SU-DHL-6 (cell line): ENCODE measurements around the gene NKPD1.

Experiments used
- H2AFZ ChIP-seq: fragments of 200-600 bp; sonication (generic); 2 replicates; pipeline ENCODE4 v1.6.1; 2014; ENCODE audit warnings: low read depth, mild to moderate bottlenecking, moderate library complexity, mixed read lengths, antibody characterized with exemption, low read length; ENCODE audit not compliant: severe bottlenecking
- H3F3A ChIP-seq: fragments of 200-600 bp; shearing (Covaris generic); 2 replicates; pipeline ENCODE4 v1.6.0; 2016; ENCODE audit warnings: antibody characterized with exemption, mild to moderate bottlenecking; ENCODE audit not compliant: insufficient read depth
- H3K27ac ChIP-seq: fragments of 200-600 bp; sonication (generic); 2 replicates; pipeline ENCODE4 v1.5.1; 2016; ENCODE audit warnings: low read depth, mild to moderate bottlenecking, low read length, moderate library complexity, mixed read lengths
- H3K27me3 ChIP-seq: fragments of 200-600 bp; sonication (generic), shearing (Covaris generic); 2 replicates; pipeline ENCODE4 v1.6.0; 2014; ENCODE audit warnings: mild to moderate bottlenecking, low read length
- H3K36me3 ChIP-seq: fragments of 200-600 bp; sonication (generic); 2 replicates; pipeline ENCODE4 v1.6.1; 2014; ENCODE audit warnings: mild to moderate bottlenecking, low read length, mixed read lengths
- H3K4me2 ChIP-seq: fragments of 300-600, 200-600 bp; shearing (Covaris generic), sonication (generic); 2 replicates; pipeline ENCODE4 v1.6.0; 2014; ENCODE audit warnings: low read length, low read depth, mild to moderate bottlenecking; ENCODE audit not compliant: poor library complexity, severe bottlenecking
- H3K4me3 ChIP-seq: fragments of 200-600 bp; sonication (generic); 2 replicates; pipeline ENCODE4 v1.5.1; 2014; ENCODE audit warnings: antibody characterized with exemption, low read length, mild to moderate bottlenecking, mixed read lengths; ENCODE audit not compliant: insufficient read depth, poor library complexity, severe bottlenecking
- H3K79me2 ChIP-seq: fragments of 200-600 bp; sonication (generic); 2 replicates; pipeline ENCODE4 v1.6.1; 2014; ENCODE audit warnings: mild to moderate bottlenecking, low read length, moderate library complexity; ENCODE audit not compliant: insufficient read depth
- H3K9ac ChIP-seq: fragments of 200-600 bp; sonication (generic); 2 replicates; pipeline ENCODE4 v1.7.0; 2014; ENCODE audit warnings: mild to moderate bottlenecking, low read length
- H3K9me2 ChIP-seq: fragments of 200-600 bp; sonication (generic); replicated peaks from 2 replicates; pipeline ENCODE4 v1.6.1; 2014; ENCODE audit warnings: low read length; ENCODE audit not compliant: insufficient read depth
- H3K9me3 ChIP-seq: fragments of 200-600 bp; sonication (generic); 2 replicates; pipeline ENCODE4 v1.6.1; 2014; ENCODE audit warnings: low read length, mixed read lengths; ENCODE audit not compliant: insufficient read depth
- H4K20me1 ChIP-seq: fragments of 200-600 bp; sonication (generic); 2 replicates; pipeline ENCODE4 v1.6.1; 2014; ENCODE audit warnings: low read depth, mild to moderate bottlenecking, antibody characterized with exemption, low read length, moderate library complexity, mixed read lengths
- EZH2phosphoT487 ChIP-seq: fragments of 200-600 bp; sonication (generic), shearing (Covaris generic); conservative IDR thresholded peaks from 2 replicates; pipeline ENCODE4 v1.6.1; 2018; ENCODE audit warnings: mild to moderate bottlenecking, antibody characterized with exemption, low read length, moderate library complexity, mixed read lengths
- TF ChIP-seq, protein P1 (sequence below): fragments of 200-600 bp; sonication (generic); IDR thresholded peaks from one replicate; pipeline ENCODE4 v1.5.1; 2017; ENCODE audit warnings: antibody characterized with exemption, mild to moderate bottlenecking, low read length, moderate library complexity; ENCODE audit not compliant: insufficient read depth, poor library complexity, severe bottlenecking

The NKPD1 gene

GRCh38 chr19:45172173-45172572 is 11.4 kb upstream of the NKPD1 start:
- H3K27ac ChIP-seq: no peak overlapping the region

GRCh38 chr19:45171211-45171623 is 10.4 kb upstream of the NKPD1 start:
- TF ChIP-seq, protein P1, sequence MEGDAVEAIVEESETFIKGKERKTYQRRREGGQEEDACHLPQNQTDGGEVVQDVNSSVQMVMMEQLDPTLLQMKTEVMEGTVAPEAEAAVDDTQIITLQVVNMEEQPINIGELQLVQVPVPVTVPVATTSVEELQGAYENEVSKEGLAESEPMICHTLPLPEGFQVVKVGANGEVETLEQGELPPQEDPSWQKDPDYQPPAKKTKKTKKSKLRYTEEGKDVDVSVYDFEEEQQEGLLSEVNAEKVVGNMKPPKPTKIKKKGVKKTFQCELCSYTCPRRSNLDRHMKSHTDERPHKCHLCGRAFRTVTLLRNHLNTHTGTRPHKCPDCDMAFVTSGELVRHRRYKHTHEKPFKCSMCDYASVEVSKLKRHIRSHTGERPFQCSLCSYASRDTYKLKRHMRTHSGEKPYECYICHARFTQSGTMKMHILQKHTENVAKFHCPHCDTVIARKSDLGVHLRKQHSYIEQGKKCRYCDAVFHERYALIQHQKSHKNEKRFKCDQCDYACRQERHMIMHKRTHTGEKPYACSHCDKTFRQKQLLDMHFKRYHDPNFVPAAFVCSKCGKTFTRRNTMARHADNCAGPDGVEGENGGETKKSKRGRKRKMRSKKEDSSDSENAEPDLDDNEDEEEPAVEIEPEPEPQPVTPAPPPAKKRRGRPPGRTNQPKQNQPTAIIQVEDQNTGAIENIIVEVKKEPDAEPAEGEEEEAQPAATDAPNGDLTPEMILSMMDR: no peak
- no peak for TF ChIP-seq EZH2phosphoT487
- H3K9me2 ChIP-seq: no peaks in the 10 kb centered on the region
- no peak overlapping the region for H3K27ac ChIP-seq
- no peaks in the 10 kb centered on the region for H3K27me3 ChIP-seq
- no peaks in the 10 kb centered on the region for H3K79me2 ChIP-seq
- H3K9ac ChIP-seq: no peak overlapping the region
- H3K4me3 ChIP-seq: no peak overlapping the region
- no peaks in the 10 kb centered on the region for H3F3A ChIP-seq
- H2AFZ ChIP-seq: no peak overlapping the region
- H3K4me2 ChIP-seq: no peak overlapping the region
- no peaks in the 10 kb centered on the region for H4K20me1 ChIP-seq
- no peaks in the 10 kb centered on the region for H3K9me3 ChIP-seq
- H3K36me3 ChIP-seq: no peaks in the 10 kb centered on the region

More at GRCh38 chr19:45172173-45172572, 11.4 kb upstream of the NKPD1 start:
- Histone ChIP-seq H3K36me3 (no peaks in the 10 kb centered on the region), H3K4me2 (no peak overlapping the region), H3K27me3 (no peaks in the 10 kb centered on the region), H4K20me1 (no peaks in the 10 kb centered on the region), H3K9ac (no peak overlapping the region), H3F3A (no peaks in the 10 kb centered on the region), H3K9me3 (no peaks in the 10 kb centered on the region), H3K4me3 (no peak overlapping the region), H3K9me2 (no peaks in the 10 kb centered on the region), H2AFZ (no peak overlapping the region), H3K79me2 (no peaks in the 10 kb centered on the region)
- no peak for TF ChIP-seq EZH2phosphoT487

DNA sequence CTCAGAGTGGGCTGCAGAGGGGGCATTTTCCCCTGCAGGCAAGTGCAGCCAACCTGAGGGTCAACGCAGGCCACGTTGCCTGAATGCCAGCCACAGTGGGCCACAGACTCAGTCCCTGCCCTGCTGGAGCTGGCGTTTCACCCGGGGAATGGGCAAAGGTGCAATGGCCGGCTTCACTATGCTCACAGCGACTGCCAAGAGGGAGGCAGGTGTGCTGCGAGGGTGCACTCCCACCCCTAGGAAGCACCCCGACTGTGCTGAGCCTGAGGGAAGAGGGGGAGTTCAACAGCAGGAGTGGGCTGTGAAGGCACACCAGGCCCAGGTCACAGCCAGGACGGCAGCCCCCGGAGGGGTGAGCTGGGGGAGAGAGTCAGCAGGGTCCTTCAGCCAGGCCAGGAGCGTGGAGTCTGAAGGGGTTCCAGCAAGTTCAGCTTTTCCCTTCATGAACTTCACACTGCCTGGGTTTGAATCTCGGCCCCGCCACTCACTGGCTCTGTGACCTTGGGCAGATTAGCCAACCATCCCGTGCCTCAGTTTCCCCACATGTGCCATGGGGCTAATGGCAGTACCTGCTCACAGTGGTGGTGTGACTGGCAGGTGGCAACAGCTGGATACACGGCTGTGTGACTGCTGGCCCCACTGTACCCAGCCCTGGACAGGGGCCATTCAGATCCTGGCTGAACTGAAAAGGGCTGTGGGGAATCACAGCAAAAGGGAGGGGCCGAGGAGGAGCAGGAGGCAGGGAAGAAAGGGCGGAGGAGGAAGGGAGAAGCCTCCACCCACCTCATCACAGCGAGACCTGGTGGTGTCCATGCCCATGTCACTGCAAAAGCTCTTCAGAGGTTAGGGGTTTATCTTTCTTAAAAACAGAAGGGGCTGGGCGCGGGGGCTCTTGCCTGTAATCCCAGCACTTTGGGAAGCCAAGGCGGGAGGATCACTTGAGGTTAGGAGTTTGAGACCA is 9.6 kb upstream of the NKPD1 start:
- Histone ChIP-seq H3K27me3 (no peaks in the 10 kb centered on the region), H3K4me2 (no peak overlapping the region), H3K9me2 (no peaks in the 10 kb centered on the region), H3K79me2 (no peaks in the 10 kb centered on the region), H3K9ac (no peak overlapping the region), H3K4me3 (no peak overlapping the region), H2AFZ (no peak overlapping the region), H4K20me1 (no peaks in the 10 kb centered on the region), H3F3A (no peaks in the 10 kb centered on the region), H3K9me3 (no peaks in the 10 kb centered on the region), H3K27ac (no peak overlapping the region), H3K36me3 (no peaks in the 10 kb centered on the region)
- TF ChIP-seq, protein P1: no peak

DNA sequence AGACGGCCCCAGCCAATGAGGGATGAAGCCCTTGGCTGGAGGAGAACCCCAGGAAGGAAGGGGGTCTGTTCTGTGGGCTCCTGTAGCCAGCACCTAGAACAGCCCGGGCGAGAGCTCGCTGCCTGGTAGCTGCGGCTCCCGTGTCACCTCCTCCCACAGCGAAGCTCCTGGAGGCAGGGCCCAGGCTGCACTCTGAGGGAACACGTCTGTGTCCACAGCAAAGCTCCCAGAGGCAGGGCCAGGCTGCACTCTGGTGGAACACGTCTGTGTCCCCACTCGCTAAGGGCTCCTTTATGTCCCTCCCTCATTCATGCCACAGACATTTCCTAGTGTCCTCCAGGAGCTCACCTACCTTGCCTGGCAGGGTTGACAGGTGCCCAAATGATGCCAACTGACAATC is 8.8 kb upstream of the NKPD1 start:
- H3K9ac ChIP-seq: no peak overlapping the region
- no peaks in the 10 kb centered on the region for H4K20me1 ChIP-seq
- H2AFZ ChIP-seq: no peak overlapping the region
- H3K79me2 ChIP-seq: no peaks in the 10 kb centered on the region
- no peaks in the 10 kb centered on the region for H3F3A ChIP-seq
- H3K27me3 ChIP-seq: no peaks in the 10 kb centered on the region
- no peak for TF ChIP-seq EZH2phosphoT487
- TF ChIP-seq, protein P1: no peak
- H3K27ac ChIP-seq: no peak overlapping the region
- no peak overlapping the region for H3K4me3 ChIP-seq
- no peak overlapping the region for H3K4me2 ChIP-seq
- no peaks in the 10 kb centered on the region for H3K9me3 ChIP-seq
- no peaks in the 10 kb centered on the region for H3K9me2 ChIP-seq
- no peaks in the 10 kb centered on the region for H3K36me3 ChIP-seq
